Transverse colon (tissue), 4 donors: Measurements from ENCODE around the gene PDZD2. TPM values are rescaled to one million over a fixed set of nuclear protein-coding genes. Genes with fewer than 3 reads are reported as not detected.
A peak's percentile ranks its signal among the peaks of the same experiment; 100 is the strongest.

ENCODE experiments used
- DNase-seq: peaks from one replicate; pipeline ENCODE4 v3.0.0-alpha.2; 2019
- H3K27ac ChIP-seq, 4 donors: fragments of 200-600 bp; sonication (generic); 2 replicates each; pipeline ENCODE4 v1.5.1; 2016 to 2018; ENCODE audit warnings: inconsistent platforms in 4 of 4
- H3K27me3 ChIP-seq: fragments of 200-600 bp; sonication (generic); 2 replicates; pipeline ENCODE4 v1.5.1; 2017; ENCODE audit warnings: inconsistent platforms
- H3K36me3 ChIP-seq, 4 donors: fragments of 200-600 bp; sonication (generic); 2 replicates each; pipeline ENCODE4 v1.5.1; 2017 to 2019; ENCODE audit warnings: inconsistent platforms in 4 of 4
- H3K4me1 ChIP-seq, 4 donors: fragments of 200-600 bp; sonication (generic); 2 replicates each; pipeline ENCODE4 v1.5.1; 2017 to 2020; ENCODE audit warnings: inconsistent platforms in 4 of 4
- H3K4me3 ChIP-seq, 4 donors: fragments of 200-600 bp; sonication (generic); 1 replicate in 1 of 4; 2 replicates in 3 of 4; pipeline versions ENCODE4 v1.5.1 to v1.6.1; 2017 to 2019; ENCODE audit warnings: inconsistent platforms in 4 of 4
- H3K9me3 ChIP-seq, 2 donors: fragments of 200-600 bp; sonication (generic); 2 replicates each; pipeline ENCODE4 v1.5.1; 2017 to 2019; ENCODE audit warnings: inconsistent platforms in 2 of 2
- EP300 ChIP-seq: sonication (generic); formaldehyde crosslinking; IDR thresholded peaks from one replicate; pipeline ENCODE4 v1.6.1; 2017; ENCODE audit warnings: antibody characterized with exemption, low read depth
- POLR2A ChIP-seq: fragments of 450-650 bp; IDR thresholded peaks from one replicate; pipeline ENCODE4 v1.6.1; 2016; ENCODE audit warnings: antibody characterized with exemption, mild to moderate bottlenecking, moderate library complexity
- POLR2AphosphoS5 ChIP-seq, 3 donors: sonication (generic); formaldehyde crosslinking; IDR thresholded peaks; one replicate each; pipeline ENCODE4 v1.6.1; 2016; ENCODE audit warnings: antibody characterized with exemption in 3 of 3
- WGBS, 2 donors: methylation state at CpG; one replicate each; pipeline ENCODE4 v1.1.5; 2018; ENCODE audit warnings: low coverage in 1 of 2; 5-methylcytosine and 5-hydroxymethylcytosine counted together
- in situ Hi-C, 4 donors: fragments of 200-750 bp; cut with MboI; loops; one replicate each; pipeline versions ENCODE4 v1.15.0 to v1.15.1; 2017; ENCODE audit warnings: low sequenced_read_pairs in 3 of 4, low pct_ligation_motif_present in 1 of 4, low pct_unique_long_range_greater_than_20kb in 1 of 4
- intact Hi-C: fragments of 100-400 bp; cut with DNase I; formaldehyde crosslinking; loops from one replicate; pipeline ENCODE4 v1.15.1; 2023; ENCODE audit warnings: low total_unique reads
- total RNA-seq, 4 donors: library from RNA; depleted of rRNA; stranded (reverse); fragments of >200 nt; gene quantifications; one replicate each; pipeline ENCODE4 v1.1.0, GENCODE V29; 2016
- TF ChIP-seq, protein P1 (sequence below), 5 experiments: fragments of 200-600 bp in 3 of 5; fragments of 450-650 bp in 2 of 5; sonication (generic) in 3 of 5; IDR thresholded peaks; 1 replicate in 2 of 5; 2 replicates in 3 of 5; pipeline ENCODE4 v1.5.1; 2016 to 2017; ENCODE audit warnings: antibody characterized with exemption in 5 of 5, inconsistent platforms in 3 of 5, mild to moderate bottlenecking in 2 of 5, moderate library complexity in 1 of 5

The PDZD2 gene
- total RNA-seq, 4 donors from 2014 or later: 2.0 to 3.7 (median 2.8) TPM

DNA sequence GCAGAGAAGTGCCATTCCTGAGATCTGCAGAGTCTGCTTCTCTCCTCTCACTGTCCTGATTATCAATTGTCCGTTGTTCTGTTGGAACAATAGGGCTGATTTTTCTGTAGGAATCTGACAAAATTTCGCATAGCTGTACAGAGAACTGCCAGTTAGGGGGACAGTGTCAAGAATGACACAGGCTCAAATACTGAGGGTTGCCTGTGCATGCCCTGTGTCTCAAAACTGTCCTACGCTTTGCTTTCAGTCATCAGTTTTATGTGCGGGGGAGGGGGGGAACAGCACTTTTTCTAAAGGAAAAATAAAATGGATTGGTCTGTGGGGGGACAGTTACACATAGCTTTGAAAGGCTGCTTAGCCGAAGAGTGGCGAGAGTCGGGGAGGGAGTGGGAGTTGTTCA, 248.6 kb downstream of the PDZD2 start:
- Histone ChIP-seq H3K27me3 (no peaks in the 10 kb centered on the region), H3K4me3 (no peak overlapping the region), H3K4me1 (peaks cover 0 to 4% (median 0%) of the 10 kb centered on the region in 4 donors), H3K36me3 (no peaks in the 10 kb centered on the region), H3K27ac (no peak overlapping the region), H3K9me3 (no peaks in the 10 kb centered on the region)
- intact Hi-C loops: no loop called here
- DNase-seq: no peak
- WGBS, 2 donors: 84 to 88% methylated on average over 5 to 7 of the region's 7 CpGs
- TF ChIP-seq, protein P1, sequence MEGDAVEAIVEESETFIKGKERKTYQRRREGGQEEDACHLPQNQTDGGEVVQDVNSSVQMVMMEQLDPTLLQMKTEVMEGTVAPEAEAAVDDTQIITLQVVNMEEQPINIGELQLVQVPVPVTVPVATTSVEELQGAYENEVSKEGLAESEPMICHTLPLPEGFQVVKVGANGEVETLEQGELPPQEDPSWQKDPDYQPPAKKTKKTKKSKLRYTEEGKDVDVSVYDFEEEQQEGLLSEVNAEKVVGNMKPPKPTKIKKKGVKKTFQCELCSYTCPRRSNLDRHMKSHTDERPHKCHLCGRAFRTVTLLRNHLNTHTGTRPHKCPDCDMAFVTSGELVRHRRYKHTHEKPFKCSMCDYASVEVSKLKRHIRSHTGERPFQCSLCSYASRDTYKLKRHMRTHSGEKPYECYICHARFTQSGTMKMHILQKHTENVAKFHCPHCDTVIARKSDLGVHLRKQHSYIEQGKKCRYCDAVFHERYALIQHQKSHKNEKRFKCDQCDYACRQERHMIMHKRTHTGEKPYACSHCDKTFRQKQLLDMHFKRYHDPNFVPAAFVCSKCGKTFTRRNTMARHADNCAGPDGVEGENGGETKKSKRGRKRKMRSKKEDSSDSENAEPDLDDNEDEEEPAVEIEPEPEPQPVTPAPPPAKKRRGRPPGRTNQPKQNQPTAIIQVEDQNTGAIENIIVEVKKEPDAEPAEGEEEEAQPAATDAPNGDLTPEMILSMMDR (IDR thresholded peaks at IDR 0.05): no peak
- TF ChIP-seq EP300 (no peak), POLR2A (no peak), POLR2AphosphoS5 (IDR thresholded peaks at IDR 0.05) (no peak)
- in situ Hi-C loops: no loop called here

DNA sequence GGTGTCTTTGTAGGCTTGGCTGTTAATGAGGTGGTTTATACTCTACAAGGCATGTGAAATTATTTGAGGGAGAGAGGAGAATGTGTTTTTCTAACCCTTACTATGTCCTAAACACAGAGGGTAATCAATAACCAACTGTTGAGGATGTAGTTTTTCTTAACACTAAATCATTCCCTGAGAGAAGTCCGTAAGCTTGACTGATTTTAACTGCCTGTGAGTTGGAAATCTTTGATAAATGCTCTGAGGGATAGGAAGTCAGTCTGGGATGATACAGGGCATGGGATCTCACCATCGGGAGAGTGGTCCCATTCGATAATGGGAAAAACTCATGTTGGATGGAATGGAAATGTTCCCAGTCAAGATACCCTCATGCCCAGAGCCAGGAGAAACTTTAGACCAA, 249.6 kb downstream of the PDZD2 start:
- Histone ChIP-seq H3K4me1 (peaks cover 0 to 4% (median 0%) of the 10 kb centered on the region in 4 donors), H3K4me3 (no peak overlapping the region), H3K9me3 (no peaks in the 10 kb centered on the region), H3K27me3 (no peaks in the 10 kb centered on the region), H3K27ac (no peak overlapping the region), H3K36me3 (no peaks in the 10 kb centered on the region)
- intact Hi-C loops (no loop called here), in situ Hi-C loops (no loop called here)
- TF ChIP-seq, protein P1 (IDR thresholded peaks at IDR 0.05): no peak
- TF ChIP-seq POLR2AphosphoS5 (IDR thresholded peaks at IDR 0.05) (no peak), EP300 (no peak), POLR2A (no peak)
- 60 to 83% methylated on average over 1 to 3 of the region's 3 CpGs for WGBS, 2 donors
- DNase-seq: no peak

- no peaks in the 10 kb centered on the region for H3K36me3 ChIP-seq
- intact Hi-C loops: no loop called here
- H3K4me1 ChIP-seq: peaks cover 0 to 4% (median 0%) of the 10 kb centered on the region in 4 donors
- H3K27me3 ChIP-seq: no peaks in the 10 kb centered on the region
- no peaks in the 10 kb centered on the region for H3K9me3 ChIP-seq
- no peak for TF ChIP-seq EP300
- TF ChIP-seq, protein P1 (IDR thresholded peaks at IDR 0.05): no peak
- TF ChIP-seq POLR2A: no peak
- no peak for TF ChIP-seq POLR2AphosphoS5 (IDR thresholded peaks at IDR 0.05)
- no peak for DNase-seq
- H3K4me3 ChIP-seq: no peak overlapping the region
- WGBS, 2 donors: 37 to 49% methylated on average over 8 of the region's 8 CpGs
- in situ Hi-C loops: no loop called here
- peak overlapping the region in 1 of 4 donors; percentile 30 for H3K27ac ChIP-seq
Measured at GRCh38 chr5:31889001-31889561, 250.2 kb downstream of the PDZD2 start.

DNA sequence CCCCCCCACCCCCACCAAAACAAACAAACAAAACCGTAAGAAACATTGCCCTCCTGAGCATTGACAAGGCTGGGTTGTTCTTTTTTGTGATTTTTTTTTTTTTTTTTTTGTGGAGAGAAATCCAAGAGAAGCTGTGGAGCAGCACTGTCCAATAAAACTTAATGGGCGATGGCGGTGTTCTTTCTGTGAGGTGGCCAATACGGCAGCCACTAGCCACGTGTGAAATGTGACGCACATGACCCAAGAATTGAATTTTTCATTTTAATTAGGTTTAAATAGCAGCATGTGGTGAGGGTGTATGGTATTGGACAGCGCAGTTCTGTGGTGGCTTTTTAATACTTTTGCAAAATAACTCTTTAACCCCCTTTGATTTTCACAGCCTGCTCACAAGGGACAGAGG, 251.1 kb downstream of the PDZD2 start:
- Histone ChIP-seq H3K27me3 (no peaks in the 10 kb centered on the region), H3K4me1 (peaks cover 0 to 4% (median 0%) of the 10 kb centered on the region in 4 donors), H3K27ac (no peak overlapping the region), H3K36me3 (no peaks in the 10 kb centered on the region), H3K9me3 (no peaks in the 10 kb centered on the region), H3K4me3 (no peak overlapping the region)
- in situ Hi-C loops (no loop called here), intact Hi-C loops (no loop called here)
- TF ChIP-seq, protein P1 (IDR thresholded peaks at IDR 0.05): no peak
- 65 to 74% methylated on average over 7 of the region's 7 CpGs for WGBS, 2 donors
- DNase-seq: no peak
